ENCODE results near the gene SNAPC1. TPM values are rescaled to one million over a fixed set of nuclear protein-coding genes. Genes with fewer than 3 reads are reported as not detected.

SNAPC1 gene
- total and polyA plus RNA-seq, 10 of the 15 experiments (the other 5 are each of a cell fraction or from before 2014, with no cell fraction given) = 4.5 to 12.0 (median 7.4) TPM

GRCh38 chr14:61765225-61765943 is 3.2 kb downstream of the SNAPC1 start:
- CTCF ChIA-PET = interaction anchor here (1.0 to 1.5 kb wide), 4 partner anchors 16 to 76 kb away, joined by 3 to 7 read pairs (median 5); no protein-coding TSS in a partner anchor
- no peaks in the 10 kb centered on the region; the same call in 1 of the 2 replicates for H3K4me1 ChIP-seq (ENCODE audit: control insufficient read depth, insufficient read depth, low read length)
- SMC1A ChIA-PET (ENCODE audit: uncharacterized antibody, unreplicated experiment) = interaction anchor here (0.6 to 6.8 kb wide), 12 partner anchors 8 to 473 kb away, joined by 3 to 122 read pairs (median 4); no protein-coding TSS in a partner anchor
- peak overlapping the region; percentile 53; the same call in 1 of the 2 replicates for H3K4me3 ChIP-seq
- intact Hi-C loops (cut with micrococcal nuclease; ENCODE audit: unreplicated experiment) = no loop called here
- BruUV-seq (replicated peaks) = no TSS peak
- H2AFZ ChIP-seq (ENCODE audit: control insufficient read depth, low read depth, low read length) = no peak overlapping the region
- in situ Hi-C loops (cut with MboI) = no loop called here
- no peaks in the 10 kb centered on the region for H3K9me3 ChIP-seq (replicated peaks; ENCODE audit: control insufficient read depth, insufficient read depth, low read length)
- H3K9ac ChIP-seq (ENCODE audit: control insufficient read depth, insufficient read depth, low read length) = no peak overlapping the region
- peak overlapping the region; percentile 53 for H3K4me2 ChIP-seq (ENCODE audit: control insufficient read depth, insufficient read depth)
- no peak for FAIRE-seq
- RAD21 ChIA-PET (ENCODE audit: unreplicated experiment) = interaction anchor here (1.0 to 6.5 kb wide), 4 partner anchors 16 to 72 kb away, joined by 3 to 102 read pairs (median 9); no protein-coding TSS in a partner anchor
- TF ChIP-seq ZNF622 (IDR thresholded peaks at IDR 0.05) (no peak), NFXL1 (IDR thresholded peaks at IDR 0.05; ENCODE audit: borderline replicate concordance) (no peak), CBX3 (IDR thresholded peaks at IDR 0.05; ENCODE audit: borderline replicate concordance, low read depth) (no peak), SMC3 (IDR thresholded peaks at IDR 0.05; ENCODE audit: borderline replicate concordance, low read length) (no peak), YY1 (IDR thresholded peaks at IDR 0.05; ENCODE audit: low read depth, low read length) (no peak), SREBF1 (IDR thresholded peaks at IDR 0.05; ENCODE audit: low read length) (no peak), NFIC (IDR thresholded peaks at IDR 0.05; ENCODE audit: low read depth, low read length) (no peak), FOS (IDR thresholded peaks at IDR 0.05; ENCODE audit: borderline replicate concordance, extremely low read depth, insufficient read length) (no peak), ZZZ3 (IDR thresholded peaks at IDR 0.05; ENCODE audit: control insufficient read depth, insufficient read length, low read depth) (no peak)
- H3K79me2 ChIP-seq (ENCODE audit: control insufficient read depth, insufficient read depth, low read length) = peaks cover 40% of the 10 kb centered on the region
- no peak for ATAC-seq
- no peaks in the 10 kb centered on the region for H3K27me3 ChIP-seq (replicated peaks in 1 of 2; ENCODE audit: control insufficient read depth in 2 of 2, insufficient read depth in 2 of 2, low read length in 1 of 2)
- H3K36me3 ChIP-seq (ENCODE audit: control insufficient read depth in 2 of 2, insufficient read depth in 2 of 2, low read length in 1 of 2) = peaks cover 1 to 3% of the 10 kb centered on the region in 2 experiments; a peak in 2 of 4 replicates
- WGBS (ENCODE audit: insufficient coverage, insufficient replicate concordance, low lambda C conversion rate, missing lambda C conversion rate) = 90% methylated on average over 15 of the region's 15 CpGs
- no peak overlapping the region for H3K27ac ChIP-seq (ENCODE audit: control insufficient read depth, insufficient read depth)
- POLR2A ChIA-PET = interaction anchor here (0.9 to 9.8 kb wide), 4 partner anchors 16 to 71 kb away, joined by 3 to 130 read pairs (median 3); no protein-coding TSS in a partner anchor
- H4K20me1 ChIP-seq (ENCODE audit: control insufficient read depth, insufficient read depth) = no peaks in the 10 kb centered on the region
- DNase-seq (ENCODE audit: low read depth, low spot score) = no peak

Measured in GM12878 (cell line).